DLD1 (cell line): ENCODE results near the gene ARHGEF26.

Source experiments
- in situ Hi-C: cut with HindIII; loops from 2 replicates; pipeline ENCODE4 v1.10.0; 2017; ENCODE audit warnings: low sequenced_read_pairs

The ARHGEF26 gene

GRCh38 chr3:154148541-154148940 is 27.4 kb downstream of the ARHGEF26 start:
- in situ Hi-C loops: no loop called here

GRCh38 chr3:154149286-154149685 is 28.1 kb downstream of the ARHGEF26 start:
- in situ Hi-C loops: no loop called here

GRCh38 chr3:154151969-154152368 is 30.8 kb downstream of the ARHGEF26 start:
- in situ Hi-C loops: no loop called here

- in situ Hi-C loops: no loop called here
Observed at GRCh38 chr3:154152741-154153140, 31.6 kb downstream of the ARHGEF26 start.

GRCh38 chr3:154156530-154156929 is 35.3 kb downstream of the ARHGEF26 start:
- in situ Hi-C loops: no loop called here

GRCh38 chr3:154161806-154162205 is 40.6 kb downstream of the ARHGEF26 start:
- in situ Hi-C loops: no loop called here

- in situ Hi-C loops: no loop called here
Observed at GRCh38 chr3:154164387-154164786, 43.2 kb downstream of the ARHGEF26 start.

- in situ Hi-C loops: no loop called here
Observed at GRCh38 chr3:154168998-154169795, 48.0 kb downstream of the ARHGEF26 start.

- in situ Hi-C loops: no loop called here
Observed at GRCh38 chr3:154169796-154170110, 48.6 kb downstream of the ARHGEF26 start.

GRCh38 chr3:154170300-154170699 is 49.1 kb downstream of the ARHGEF26 start:
- in situ Hi-C loops: no loop called here

GRCh38 chr3:154175041-154175440 is 53.9 kb downstream of the ARHGEF26 start:
- in situ Hi-C loops: no loop called here

GRCh38 chr3:154176036-154176435 is 54.8 kb downstream of the ARHGEF26 start:
- in situ Hi-C loops: no loop called here

- in situ Hi-C loops: no loop called here
Observed at GRCh38 chr3:154177406-154177805, 56.2 kb downstream of the ARHGEF26 start.

- in situ Hi-C loops: no loop called here
Observed at GRCh38 chr3:154178172-154178571, 57.0 kb downstream of the ARHGEF26 start.

- in situ Hi-C loops: no loop called here
Observed at GRCh38 chr3:154180836-154181691, 59.9 kb downstream of the ARHGEF26 start.

GRCh38 chr3:154182322-154182922 is 61.2 kb downstream of the ARHGEF26 start:
- in situ Hi-C loops: no loop called here

- in situ Hi-C loops: no loop called here
Observed at GRCh38 chr3:154182975-154183374, 61.8 kb downstream of the ARHGEF26 start.

GRCh38 chr3:154184582-154184981 is 63.4 kb downstream of the ARHGEF26 start:
- in situ Hi-C loops: no loop called here

GRCh38 chr3:154188437-154188836 is 67.2 kb downstream of the ARHGEF26 start:
- in situ Hi-C loops: no loop called here

GRCh38 chr3:154188846-154189245 is 67.7 kb downstream of the ARHGEF26 start:
- in situ Hi-C loops: no loop called here

- in situ Hi-C loops: no loop called here
Observed at GRCh38 chr3:154191520-154191919, 70.3 kb downstream of the ARHGEF26 start.

- in situ Hi-C loops: no loop called here
Observed at GRCh38 chr3:154192225-154192624, 71.0 kb downstream of the ARHGEF26 start.
